Trophoblast cell (in vitro differentiated cells and primary cell): ENCODE measurements around the gene B3GNT5.
A peak's percentile ranks its signal among the peaks of the same experiment; 100 is the strongest.

ENCODE experiments used
- DNase-seq, 2 donors: peaks; one replicate each; pipeline ENCODE4 v3.0.0-alpha.2; 2016
- H2AFZ ChIP-seq: 2 replicates; pipeline ENCODE4 v1.6.1; 2013; ENCODE audit warnings: low read length, moderate library complexity, mild to moderate bottlenecking; ENCODE audit not compliant: insufficient read depth, poor library complexity
- H2AK5ac ChIP-seq: 2 replicates; pipeline ENCODE4 v1.6.1; 2013; ENCODE audit warnings: mild to moderate bottlenecking, low read length
- H2BK120ac ChIP-seq: 2 replicates; pipeline ENCODE4 v1.6.1; 2013; ENCODE audit warnings: low read length, mild to moderate bottlenecking, moderate library complexity; ENCODE audit not compliant: insufficient read depth, poor library complexity
- H2BK12ac ChIP-seq: 2 replicates; pipeline ENCODE4 v1.6.1; 2013; ENCODE audit warnings: mild to moderate bottlenecking, low read length, moderate library complexity
- H2BK5ac ChIP-seq: 2 replicates; pipeline ENCODE4 v1.6.1; 2013; ENCODE audit warnings: low read length, low read depth, moderate library complexity, mild to moderate bottlenecking; ENCODE audit not compliant: poor library complexity
- H3K14ac ChIP-seq: 2 replicates; pipeline ENCODE4 v1.6.1; 2013; ENCODE audit warnings: mild to moderate bottlenecking, low read length
- H3K18ac ChIP-seq: 2 replicates; pipeline ENCODE4 v1.6.1; 2013; ENCODE audit warnings: mild to moderate bottlenecking, low read length
- H3K23ac ChIP-seq: 2 replicates; pipeline ENCODE4 v1.6.1; 2013; ENCODE audit warnings: low read length
- H3K27ac ChIP-seq: 2 replicates; pipeline ENCODE4 v1.5.1; 2013; ENCODE audit warnings: low read depth, mild to moderate bottlenecking, inconsistent platforms, low read length, moderate library complexity
- H3K27me3 ChIP-seq: 2 replicates; pipeline ENCODE4 v1.6.1; 2013; ENCODE audit warnings: inconsistent platforms, mild to moderate bottlenecking, low read length, moderate library complexity; ENCODE audit not compliant: insufficient read depth
- H3K36me3 ChIP-seq, 2 experiments: 1 replicate in 1 of 2; 2 replicates in 1 of 2; pipeline ENCODE4 v1.6.1; 2013; ENCODE audit warnings: low read length in 2 of 2, mild to moderate bottlenecking in 2 of 2, moderate library complexity in 1 of 2; ENCODE audit not compliant: insufficient read depth in 2 of 2, control insufficient read depth in 1 of 2
- H3K4ac ChIP-seq: 2 replicates; pipeline ENCODE4 v1.6.1; 2013; ENCODE audit warnings: low read depth, mild to moderate bottlenecking, low read length, moderate library complexity
- H3K4me1 ChIP-seq, 2 experiments: 1 replicate in 1 of 2; 2 replicates in 1 of 2; pipeline ENCODE4 v1.6.1; 2013; ENCODE audit warnings: low read length in 2 of 2, mild to moderate bottlenecking in 2 of 2, moderate library complexity in 1 of 2; ENCODE audit not compliant: insufficient read depth in 2 of 2, control insufficient read depth in 1 of 2
- H3K4me2 ChIP-seq: 2 replicates; pipeline ENCODE4 v1.6.1; 2013; ENCODE audit warnings: inconsistent platforms, mild to moderate bottlenecking, low read length, moderate library complexity
- H3K4me3 ChIP-seq: 2 replicates; pipeline ENCODE4 v1.5.1; 2013; ENCODE audit warnings: mild to moderate bottlenecking, low read depth, low read length, inconsistent platforms
- H3K79me1 ChIP-seq: one replicate; pipeline ENCODE4 v1.6.1; 2013; ENCODE audit warnings: low read length
- H3K79me2 ChIP-seq: 2 replicates; pipeline ENCODE4 v1.6.1; 2013; ENCODE audit warnings: low read length, mild to moderate bottlenecking; ENCODE audit not compliant: control insufficient read depth, insufficient read depth, poor library complexity
- H3K9ac ChIP-seq: 2 replicates; pipeline ENCODE4 v1.6.1; 2013; ENCODE audit warnings: mild to moderate bottlenecking, low read length
- H3K9me3 ChIP-seq: 2 replicates; pipeline ENCODE4 v1.6.1; 2013; ENCODE audit warnings: low read depth, mild to moderate bottlenecking, control low read depth, inconsistent platforms, low read length; ENCODE audit not compliant: insufficient read depth
- H4K12ac ChIP-seq: 2 replicates; pipeline ENCODE4 v1.6.1; 2013; ENCODE audit warnings: low read depth, mild to moderate bottlenecking, low read length, moderate library complexity
- H4K8ac ChIP-seq: 2 replicates; pipeline ENCODE4 v1.6.1; 2013; ENCODE audit warnings: low read depth, mild to moderate bottlenecking, low read length, moderate library complexity
- H4K91ac ChIP-seq: one replicate; pipeline ENCODE4 v1.6.1; 2013; ENCODE audit warnings: low read depth, mild to moderate bottlenecking, low read length, moderate library complexity
- WGBS: extraction: QIAGEN DNeasy Blood & Tissue Kit; methylation state at CpG from one replicate; pipeline ENCODE4 v1.1.7; 2013; ENCODE audit warnings: missing lambda C conversion rate; ENCODE audit not compliant: insufficient read length, insufficient coverage; ENCODE audit errors: extremely low coverage; 5-methylcytosine and 5-hydroxymethylcytosine counted together

Gene B3GNT5

GRCh38 chr3:183272791-183273190, 19.7 kb downstream of the B3GNT5 start:
- Histone ChIP-seq H2AK5ac (no peak overlapping the region), H3K4me1 (peaks cover 0 to 7% of the 10 kb centered on the region in 2 experiments)

GRCh38 chr3:183274609-183275008, 21.6 kb downstream of the B3GNT5 start:
- Histone ChIP-seq H4K12ac (no peak overlapping the region), H3K4me1 (no peaks in the 10 kb centered on the region), H3K18ac (no peak overlapping the region), H2BK5ac (no peak overlapping the region), H3K23ac (no peak overlapping the region), H3K27ac (no peak overlapping the region), H3K79me1 (no peaks in the 10 kb centered on the region), H3K4me3 (no peak overlapping the region), H3K14ac (no peak overlapping the region), H2AFZ (no peak overlapping the region), H4K8ac (no peak overlapping the region), H3K4ac (no peak overlapping the region), H3K9me3 (no peaks in the 10 kb centered on the region), H3K4me2 (no peak overlapping the region), H3K36me3 (peaks cover 0 to 6% of the 10 kb centered on the region in 2 experiments), H3K79me2 (no peaks in the 10 kb centered on the region), H2BK120ac (no peak overlapping the region), H4K91ac (no peak overlapping the region), H3K9ac (no peak overlapping the region), H2AK5ac (no peak overlapping the region), H2BK12ac (no peak overlapping the region), H3K27me3 (no peaks in the 10 kb centered on the region)
- no peak for DNase-seq
- 100% methylated on average over 2 of the region's 5 CpGs for WGBS

More at GRCh38 chr3:183272791-183273190, 19.7 kb downstream of the B3GNT5 start:
- Histone ChIP-seq H4K8ac (no peak overlapping the region), H3K4ac (no peak overlapping the region), H3K4me2 (no peak overlapping the region), H4K12ac (no peak overlapping the region), H2BK5ac (no peak overlapping the region), H3K79me1 (no peaks in the 10 kb centered on the region), H3K4me3 (no peak overlapping the region), H3K9me3 (no peaks in the 10 kb centered on the region), H3K23ac (no peak overlapping the region), H3K27me3 (no peaks in the 10 kb centered on the region), H3K14ac (no peak overlapping the region), H3K27ac (no peak overlapping the region), H3K9ac (no peak overlapping the region), H3K18ac (no peak overlapping the region), H2BK120ac (no peak overlapping the region), H4K91ac (no peak overlapping the region), H3K79me2 (no peaks in the 10 kb centered on the region), H2BK12ac (no peak overlapping the region), H2AFZ (no peak overlapping the region), H3K36me3 (peaks cover 2 to 6% of the 10 kb centered on the region in 2 experiments)
- DNase-seq = no peak

- Histone ChIP-seq H3K18ac (no peak overlapping the region), H3K4me1 (no peaks in the 10 kb centered on the region), H3K14ac (no peak overlapping the region), H3K36me3 (peaks cover 0 to 1% of the 10 kb centered on the region in 2 experiments), H4K8ac (no peak overlapping the region), H3K9me3 (no peaks in the 10 kb centered on the region), H2BK12ac (no peak overlapping the region), H3K9ac (no peak overlapping the region), H3K27ac (no peak overlapping the region), H4K91ac (no peak overlapping the region), H3K79me1 (no peaks in the 10 kb centered on the region), H3K79me2 (no peaks in the 10 kb centered on the region), H2BK120ac (no peak overlapping the region), H2AK5ac (no peak overlapping the region), H3K4ac (no peak overlapping the region), H3K4me2 (no peak overlapping the region), H3K4me3 (no peak overlapping the region), H4K12ac (no peak overlapping the region), H2BK5ac (no peak overlapping the region), H3K23ac (no peak overlapping the region), H3K27me3 (no peaks in the 10 kb centered on the region), H2AFZ (no peak overlapping the region)
- peak in 1 of 2 donors; percentile 42 for DNase-seq
- WGBS = no CpG with 5 or more reads among the region's 2 CpGs
Measured at GRCh38 chr3:183275418-183275817, 22.4 kb downstream of the B3GNT5 start.

GRCh38 chr3:183275937-183276336, 22.9 kb downstream of the B3GNT5 start:
- Histone ChIP-seq H3K36me3 (no peaks in the 10 kb centered on the region), H3K18ac (no peak overlapping the region), H3K9me3 (no peaks in the 10 kb centered on the region), H3K4me2 (no peak overlapping the region), H3K27me3 (no peaks in the 10 kb centered on the region), H4K12ac (no peak overlapping the region), H3K23ac (no peak overlapping the region), H3K79me2 (no peaks in the 10 kb centered on the region), H2AK5ac (no peak overlapping the region), H3K4ac (no peak overlapping the region), H3K79me1 (no peaks in the 10 kb centered on the region), H4K91ac (no peak overlapping the region), H2AFZ (no peak overlapping the region), H3K27ac (no peak overlapping the region), H3K9ac (no peak overlapping the region), H4K8ac (no peak overlapping the region), H3K4me1 (no peaks in the 10 kb centered on the region), H2BK120ac (no peak overlapping the region), H2BK12ac (no peak overlapping the region), H3K4me3 (no peak overlapping the region), H3K14ac (no peak overlapping the region), H2BK5ac (no peak overlapping the region)
- WGBS = no CpG with 5 or more reads among the region's 3 CpGs
- DNase-seq = no peak
